ENCODE data around the gene CFAP58. TPM values are rescaled to one million over a fixed set of nuclear protein-coding genes. Genes with fewer than 3 reads are reported as not detected.

The CFAP58 gene
- total RNA-seq, 2 donors from 2014 or later = 0.05 to 1.9 TPM

DNA sequence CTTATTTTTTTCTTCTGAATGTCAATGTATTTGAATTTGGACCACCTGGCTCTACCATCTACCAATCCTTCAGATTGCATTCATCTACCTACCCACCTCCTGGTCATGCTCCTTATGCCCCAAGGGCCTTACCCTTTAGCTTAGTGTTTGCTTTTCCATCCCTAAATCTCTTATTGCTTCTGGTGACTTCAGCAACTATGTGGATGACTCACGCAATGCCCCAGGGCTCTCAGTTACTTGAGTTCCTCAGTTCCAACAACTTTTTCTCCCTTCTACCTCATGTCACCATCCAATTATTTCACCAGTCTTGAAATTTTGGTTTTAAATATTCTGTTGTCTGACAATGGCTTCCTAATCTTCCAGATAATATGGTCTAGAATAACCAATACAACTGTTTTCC lies 118.9 kb downstream of the CFAP58 start:
- WGBS = 97% methylated on average over 1 of the region's 1 CpG
- H3K9me3 ChIP-seq = no peaks in the 10 kb centered on the region
- H3K27me3 ChIP-seq (replicated peaks; ENCODE audit: insufficient read depth) = no peaks in the 10 kb centered on the region
- H3K27ac ChIP-seq = no peak overlapping the region
- no peak for DNase-seq (ENCODE audit: low spot score)
- no peaks in the 10 kb centered on the region for H3K4me1 ChIP-seq (replicated peaks)
- H3K36me3 ChIP-seq = no peaks in the 10 kb centered on the region
- intact Hi-C loops (cut with DNase I) = no loop called here
- H3K4me3 ChIP-seq = no peak overlapping the region
- TF ChIP-seq, protein P1, sequence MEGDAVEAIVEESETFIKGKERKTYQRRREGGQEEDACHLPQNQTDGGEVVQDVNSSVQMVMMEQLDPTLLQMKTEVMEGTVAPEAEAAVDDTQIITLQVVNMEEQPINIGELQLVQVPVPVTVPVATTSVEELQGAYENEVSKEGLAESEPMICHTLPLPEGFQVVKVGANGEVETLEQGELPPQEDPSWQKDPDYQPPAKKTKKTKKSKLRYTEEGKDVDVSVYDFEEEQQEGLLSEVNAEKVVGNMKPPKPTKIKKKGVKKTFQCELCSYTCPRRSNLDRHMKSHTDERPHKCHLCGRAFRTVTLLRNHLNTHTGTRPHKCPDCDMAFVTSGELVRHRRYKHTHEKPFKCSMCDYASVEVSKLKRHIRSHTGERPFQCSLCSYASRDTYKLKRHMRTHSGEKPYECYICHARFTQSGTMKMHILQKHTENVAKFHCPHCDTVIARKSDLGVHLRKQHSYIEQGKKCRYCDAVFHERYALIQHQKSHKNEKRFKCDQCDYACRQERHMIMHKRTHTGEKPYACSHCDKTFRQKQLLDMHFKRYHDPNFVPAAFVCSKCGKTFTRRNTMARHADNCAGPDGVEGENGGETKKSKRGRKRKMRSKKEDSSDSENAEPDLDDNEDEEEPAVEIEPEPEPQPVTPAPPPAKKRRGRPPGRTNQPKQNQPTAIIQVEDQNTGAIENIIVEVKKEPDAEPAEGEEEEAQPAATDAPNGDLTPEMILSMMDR (IDR thresholded peaks at IDR 0.05) = no peak
- TF ChIP-seq POLR2A (IDR thresholded peaks at IDR 0.05) (no peak), POLR2AphosphoS5 (IDR thresholded peaks at IDR 0.05) (no peak)

DNA sequence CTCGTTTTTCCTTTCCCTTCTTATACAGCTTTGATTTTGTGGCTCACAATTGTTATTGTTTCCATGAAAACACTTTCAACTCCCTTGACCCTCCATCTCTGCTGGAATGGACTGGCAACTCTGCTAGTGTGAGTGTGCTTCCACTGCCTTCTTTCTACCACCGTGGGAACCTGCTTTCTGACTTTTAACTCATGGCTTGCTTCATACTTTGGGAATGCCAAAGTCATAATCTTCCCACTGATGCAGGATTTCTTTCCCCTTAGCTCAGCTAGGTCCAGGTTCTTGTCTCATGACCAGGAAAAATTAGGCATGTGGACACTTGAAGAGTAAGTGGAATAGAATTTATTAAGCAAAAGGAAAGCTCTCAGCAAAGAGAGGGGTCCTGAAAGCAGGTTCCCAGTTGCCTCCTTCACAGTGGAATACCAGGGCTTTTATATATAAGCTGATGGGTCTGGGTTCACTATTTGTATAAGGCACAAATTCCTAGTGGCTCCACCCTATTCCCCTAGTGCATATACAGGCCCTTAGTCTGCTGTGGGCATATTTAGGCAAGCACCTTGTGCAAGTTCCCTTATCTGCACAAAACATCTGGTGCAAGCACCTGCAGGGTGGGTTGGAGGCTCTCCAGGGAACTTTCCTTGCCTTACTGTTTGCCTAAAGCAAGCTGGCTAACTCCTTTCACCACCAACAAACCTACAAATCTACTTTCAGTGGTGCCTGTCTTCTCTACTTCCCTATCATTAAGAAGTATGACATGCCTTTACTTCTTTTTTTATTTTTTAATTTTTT lies 119.5 kb downstream of the CFAP58 start:
- H3K4me1 ChIP-seq (replicated peaks) = no peaks in the 10 kb centered on the region
- TF ChIP-seq, protein P1 (IDR thresholded peaks at IDR 0.05) = no peak
- TF ChIP-seq POLR2AphosphoS5 (IDR thresholded peaks at IDR 0.05) = peak; percentile 15
- H3K27me3 ChIP-seq (replicated peaks; ENCODE audit: insufficient read depth) = no peaks in the 10 kb centered on the region
- intact Hi-C loops (cut with DNase I) = no loop called here
- no peaks in the 10 kb centered on the region for H3K36me3 ChIP-seq
- H3K9me3 ChIP-seq = no peaks in the 10 kb centered on the region
- WGBS = 82% methylated on average over 2 of the region's 2 CpGs
- H3K27ac ChIP-seq = no peak overlapping the region
- no peak overlapping the region for H3K4me3 ChIP-seq
- peak; percentile 30 for DNase-seq (ENCODE audit: low spot score)

- WGBS = 97% methylated on average over 3 of the region's 3 CpGs
These were observed 124.7 kb downstream of the CFAP58 start for GRCh38 chr10:104478380-104478779.

DNA sequence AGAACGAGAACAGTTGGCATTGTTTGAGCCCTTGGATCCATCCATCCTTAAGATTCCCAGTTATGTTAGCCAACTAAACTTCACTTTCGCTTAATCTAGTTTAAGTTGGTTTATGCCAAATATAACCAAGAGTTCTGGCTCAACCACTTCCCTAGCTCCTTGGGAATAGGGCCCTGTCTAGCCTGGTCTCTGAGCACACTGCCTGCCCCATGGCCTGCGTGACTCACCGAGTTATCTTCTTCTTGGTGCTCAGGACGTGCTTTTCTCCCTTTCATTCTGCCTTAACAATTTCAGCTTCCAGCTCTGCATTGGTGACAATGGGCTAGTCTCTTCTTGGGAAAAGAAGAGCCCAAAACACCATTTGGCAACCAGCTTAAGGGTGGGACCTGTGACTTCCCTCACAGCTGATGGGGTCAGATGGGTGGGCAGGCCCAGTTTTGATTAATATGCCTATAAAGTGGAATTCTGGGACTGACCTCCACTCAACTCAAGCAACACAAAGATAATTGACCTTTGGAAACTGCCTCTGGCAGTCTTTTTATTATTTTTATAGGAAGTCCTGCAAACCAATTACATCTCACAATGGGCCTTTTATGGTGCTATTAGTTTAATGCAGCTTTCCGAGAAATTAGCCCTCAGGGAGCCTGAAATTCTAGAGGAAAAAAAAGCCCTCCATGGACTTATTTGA lies 126.4 kb downstream of the CFAP58 start:
- Histone ChIP-seq H3K9me3 (no peaks in the 10 kb centered on the region), H3K27me3 (replicated peaks; ENCODE audit: insufficient read depth) (no peaks in the 10 kb centered on the region), H3K27ac (no peak overlapping the region), H3K4me3 (no peak overlapping the region), H3K36me3 (no peaks in the 10 kb centered on the region), H3K4me1 (replicated peaks) (no peaks in the 10 kb centered on the region)
- 67% methylated on average over 5 of the region's 6 CpGs for WGBS
- intact Hi-C loops (cut with DNase I) = no loop called here
- DNase-seq (ENCODE audit: low spot score) = no peak
- TF ChIP-seq POLR2A (IDR thresholded peaks at IDR 0.05) = no peak
- no peak for TF ChIP-seq POLR2AphosphoS5 (IDR thresholded peaks at IDR 0.05)
- TF ChIP-seq, protein P1 (IDR thresholded peaks at IDR 0.05) = no peak

More at GRCh38 chr10:104478380-104478779, 124.7 kb downstream of the CFAP58 start:
- no peaks in the 10 kb centered on the region for H3K27me3 ChIP-seq (replicated peaks; ENCODE audit: insufficient read depth)
- H3K4me3 ChIP-seq = no peak overlapping the region
- no peaks in the 10 kb centered on the region for H3K4me1 ChIP-seq (replicated peaks)
- intact Hi-C loops (cut with DNase I) = no loop called here
- TF ChIP-seq POLR2A (IDR thresholded peaks at IDR 0.05) = no peak
- no peak for TF ChIP-seq POLR2AphosphoS5 (IDR thresholded peaks at IDR 0.05)
- TF ChIP-seq, protein P1 (IDR thresholded peaks at IDR 0.05) = no peak
- DNase-seq (ENCODE audit: low spot score) = no peak
- no peak overlapping the region for H3K27ac ChIP-seq
- no peaks in the 10 kb centered on the region for H3K36me3 ChIP-seq
- H3K9me3 ChIP-seq = no peaks in the 10 kb centered on the region

Measured in prostate gland (tissue), 2 donors.